ENCODE measurements around the gene CCDC57.

The CCDC57 gene

GRCh38 chr17:82118168-82118814, 94.4 kb downstream of the CCDC57 start:
- no peak for DNase-seq

- no peak for DNase-seq
Observed at GRCh38 chr17:82117139-82118090, 95.2 kb downstream of the CCDC57 start.

GRCh38 chr17:82116246-82116645, 96.4 kb downstream of the CCDC57 start:
- DNase-seq, result no peak

- DNase-seq, result no peak
Observed at GRCh38 chr17:82114872-82115271, 97.8 kb downstream of the CCDC57 start.

GRCh38 chr17:82114447-82114846, 98.2 kb downstream of the CCDC57 start:
- DNase-seq, result no peak

GRCh38 chr17:82113941-82114340, 98.7 kb downstream of the CCDC57 start:
- no peak for DNase-seq

GRCh38 chr17:82113422-82113821, 99.2 kb downstream of the CCDC57 start:
- DNase-seq, result no peak

GRCh38 chr17:82112914-82113311, 99.7 kb downstream of the CCDC57 start:
- DNase-seq, result no peak

- DNase-seq, result no peak
Observed at GRCh38 chr17:82112181-82112913, 100.3 kb downstream of the CCDC57 start.

GRCh38 chr17:82110298-82110697, 102.3 kb downstream of the CCDC57 start:
- DNase-seq, result no peak

- DNase-seq, result no peak
Observed at GRCh38 chr17:82108961-82109475, 103.6 kb downstream of the CCDC57 start.

GRCh38 chr17:82108496-82108945, 104.1 kb downstream of the CCDC57 start:
- DNase-seq, result no peak

- DNase-seq, result no peak
Observed at GRCh38 chr17:82108038-82108437, 104.6 kb downstream of the CCDC57 start.

- no peak for DNase-seq
Observed at GRCh38 chr17:82107341-82107860, 105.2 kb downstream of the CCDC57 start.

- DNase-seq, result no peak
Observed at GRCh38 chr17:82106688-82107305, 105.8 kb downstream of the CCDC57 start.

- DNase-seq, result peak; percentile 75
Observed at GRCh38 chr17:82105882-82106687, 106.6 kb downstream of the CCDC57 start.

GRCh38 chr17:82105417-82105881, 107.2 kb downstream of the CCDC57 start:
- DNase-seq, result no peak

GRCh38 chr17:82104797-82105416, 107.7 kb downstream of the CCDC57 start:
- no peak for DNase-seq

GRCh38 chr17:82103553-82104451, 108.8 kb downstream of the CCDC57 start:
- no peak for DNase-seq
